ENCODE measurements around the gene KLHL11.

DNA sequence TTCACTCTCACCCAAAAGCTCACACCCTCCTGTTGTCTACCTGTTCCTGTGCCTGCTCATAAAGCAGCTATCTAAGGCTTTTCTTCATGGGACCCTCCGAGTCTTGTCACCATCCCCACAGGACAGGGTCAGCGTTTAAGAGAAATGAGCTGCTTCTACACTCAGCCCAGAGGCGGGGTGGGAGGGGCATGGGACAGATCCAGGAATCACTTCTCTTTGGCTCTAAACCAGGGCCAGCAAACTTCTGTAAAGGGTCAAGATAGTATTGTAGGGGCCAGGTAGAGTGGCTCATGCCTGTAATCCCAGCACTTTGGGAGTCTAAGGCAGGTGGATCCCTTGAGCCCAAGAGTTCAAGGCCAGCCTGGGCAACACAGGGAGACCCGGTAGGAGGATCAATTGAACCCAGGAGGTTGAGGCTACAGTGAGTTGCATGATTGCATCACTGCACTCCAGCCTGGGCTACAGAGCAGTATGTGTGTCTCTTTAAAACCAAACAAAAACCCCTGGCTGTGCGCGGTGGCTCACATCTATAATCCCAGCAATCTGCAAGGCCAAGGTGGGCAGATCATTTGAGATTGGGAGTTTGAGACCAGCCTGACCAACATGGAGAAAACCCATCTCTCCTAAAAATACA lies 23.2 kb upstream of the KLHL11 start:
- TF ChIP-seq, protein P1, sequence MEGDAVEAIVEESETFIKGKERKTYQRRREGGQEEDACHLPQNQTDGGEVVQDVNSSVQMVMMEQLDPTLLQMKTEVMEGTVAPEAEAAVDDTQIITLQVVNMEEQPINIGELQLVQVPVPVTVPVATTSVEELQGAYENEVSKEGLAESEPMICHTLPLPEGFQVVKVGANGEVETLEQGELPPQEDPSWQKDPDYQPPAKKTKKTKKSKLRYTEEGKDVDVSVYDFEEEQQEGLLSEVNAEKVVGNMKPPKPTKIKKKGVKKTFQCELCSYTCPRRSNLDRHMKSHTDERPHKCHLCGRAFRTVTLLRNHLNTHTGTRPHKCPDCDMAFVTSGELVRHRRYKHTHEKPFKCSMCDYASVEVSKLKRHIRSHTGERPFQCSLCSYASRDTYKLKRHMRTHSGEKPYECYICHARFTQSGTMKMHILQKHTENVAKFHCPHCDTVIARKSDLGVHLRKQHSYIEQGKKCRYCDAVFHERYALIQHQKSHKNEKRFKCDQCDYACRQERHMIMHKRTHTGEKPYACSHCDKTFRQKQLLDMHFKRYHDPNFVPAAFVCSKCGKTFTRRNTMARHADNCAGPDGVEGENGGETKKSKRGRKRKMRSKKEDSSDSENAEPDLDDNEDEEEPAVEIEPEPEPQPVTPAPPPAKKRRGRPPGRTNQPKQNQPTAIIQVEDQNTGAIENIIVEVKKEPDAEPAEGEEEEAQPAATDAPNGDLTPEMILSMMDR (IDR thresholded peaks at IDR 0.05; ENCODE audit: low read depth, low read length), result no peak
- no peak for TF ChIP-seq EZH2phosphoT487 (IDR thresholded peaks at IDR 0.05; ENCODE audit: low read depth)

All from OCI-LY3 (cell line).